ENCODE data around the gene MT1E.

The MT1E gene

GRCh38 chr16:56628486-56629350 is 3.1 kb downstream of the MT1E start:
- peak; percentile 53 to 69 (median 55) for DNase-seq

GRCh38 chr16:56629531-56629930 is 4.0 kb downstream of the MT1E start:
- no peak for DNase-seq

- DNase-seq = peak; percentile 48 to 53 (median 49)
Observed at GRCh38 chr16:56630134-56630533, 4.6 kb downstream of the MT1E start.

GRCh38 chr16:56631197-56631596 is 5.6 kb downstream of the MT1E start:
- DNase-seq = no peak

- DNase-seq = no peak
Observed at GRCh38 chr16:56631832-56632155, 6.2 kb downstream of the MT1E start.

GRCh38 chr16:56632156-56632847 is 6.7 kb downstream of the MT1E start, which contains the start of gene MT1M:
MT1M (plus strand) TSS chr16:56632659; CDS start chr16:56632732, 73 bp downstream.
- DNase-seq = peak in 1 of 3 donors; percentile 48

- no peak for DNase-seq
Observed at GRCh38 chr16:56632848-56633365, 7.3 kb downstream of the MT1E start.

GRCh38 chr16:56633535-56633934 is 8.0 kb downstream of the MT1E start:
- DNase-seq = no peak

GRCh38 chr16:56634715-56635440 is 9.3 kb downstream of the MT1E start:
- no peak for DNase-seq

GRCh38 chr16:56635441-56635967 is 9.9 kb downstream of the MT1E start:
- DNase-seq = no peak

- no peak for DNase-seq
Observed at GRCh38 chr16:56636616-56637413, 11.2 kb downstream of the MT1E start.

- DNase-seq = peak; percentile 58 to 77 (median 66)
Observed at GRCh38 chr16:56637814-56638750, 12.5 kb downstream of the MT1E start, which contains the start of gene MT1A. MT1A (plus strand) TSS chr16:56638666; CDS start chr16:56638739, 73 bp downstream.

- no peak for DNase-seq
Observed at GRCh38 chr16:56639045-56639444, 13.5 kb downstream of the MT1E start.

GRCh38 chr16:56640076-56640475 is 14.5 kb downstream of the MT1E start:
- DNase-seq = no peak

GRCh38 chr16:56641166-56641565 is 15.6 kb downstream of the MT1E start:
- peak in 1 of 3 donors; percentile 40 for DNase-seq

- peak; percentile 74 to 90 (median 77) for DNase-seq
Observed at GRCh38 chr16:56643080-56643778, 17.6 kb downstream of the MT1E start.

- no peak for DNase-seq
Observed at GRCh38 chr16:56643833-56644232, 18.3 kb downstream of the MT1E start.

GRCh38 chr16:56645311-56645710 is 19.7 kb downstream of the MT1E start:
- no peak for DNase-seq

- DNase-seq = no peak
Observed at GRCh38 chr16:56645838-56646237, 20.3 kb downstream of the MT1E start.

All from suppressor macrophage treated with lipopolysaccharide for 1 hour (primary cell).